Activated CD4-positive, alpha-beta T cell treated with anti-CD3 and anti-CD28 coated beads, Interleukin-2, amount 10 ng/mL, durations not matched to agents 24 days and 14 days (primary cell): ENCODE results near the gene FBXW12. TPM values are rescaled to one million over a fixed set of nuclear protein-coding genes. Genes with fewer than 3 reads are reported as not detected.

Experiments
- DNase-seq: peaks from one replicate; pipeline ENCODE4 v3.0.0; 2022
- H3K27ac Mint-ChIP-seq: one replicate; pipeline ENCODE4 v1.8.0; 2022; ENCODE audit warnings: mild to moderate bottlenecking, mixed read lengths
- H3K27me3 Mint-ChIP-seq: one replicate; pipeline ENCODE4 v1.8.0; 2022; ENCODE audit warnings: mixed read lengths
- H3K36me3 Mint-ChIP-seq: one replicate; pipeline ENCODE4 v1.8.0; 2022; ENCODE audit warnings: low read depth, mild to moderate bottlenecking, mixed read lengths
- H3K4me1 Mint-ChIP-seq: one replicate; pipeline ENCODE4 v1.8.0; 2021; ENCODE audit warnings: mixed read lengths
- H3K4me3 Mint-ChIP-seq: one replicate; pipeline ENCODE4 v1.8.0; 2022; ENCODE audit warnings: mild to moderate bottlenecking, moderate library complexity, mixed read lengths
- H3K9me3 Mint-ChIP-seq: one replicate; pipeline ENCODE4 v1.8.0; 2021; ENCODE audit warnings: mixed read lengths
- intact Hi-C: fragments of 100-400 bp; cut with micrococcal nuclease; formaldehyde crosslinking; loops from one replicate; pipeline ENCODE4 v1.15.1; 2023
- total RNA-seq: library from RNA; stranded (reverse); gene quantifications from 2 replicates; pipeline ENCODE4 v1.2.3, GENCODE V29; 2022

Gene FBXW12
- total RNA-seq, 1 donor from 2014 or later = 0.14 TPM

GRCh38 chr3:48407542-48408099 is 35.6 kb downstream of the FBXW12 start:
- Mint-ChIP-seq H3K36me3 (no peaks in the 10 kb centered on the region), H3K4me1 (no peaks in the 10 kb centered on the region), H3K9me3 (no peaks in the 10 kb centered on the region), H3K4me3 (no peak overlapping the region), H3K27me3 (no peaks in the 10 kb centered on the region), H3K27ac (no peak overlapping the region)
- DNase-seq = no peak
- intact Hi-C loops = loop anchor here (10.0 kb wide), 1 partner anchor 133 kb away; no protein-coding TSS in a partner anchor

- Mint-ChIP-seq H3K27me3 (no peaks in the 10 kb centered on the region), H3K9me3 (no peaks in the 10 kb centered on the region), H3K4me1 (no peaks in the 10 kb centered on the region), H3K36me3 (no peaks in the 10 kb centered on the region), H3K27ac (no peak overlapping the region), H3K4me3 (no peak overlapping the region)
- DNase-seq = no peak
- intact Hi-C loops = loop anchor here (10.0 kb wide), 1 partner anchor 134 kb away; no protein-coding TSS in a partner anchor
These were observed 36.8 kb downstream of the FBXW12 start for GRCh38 chr3:48408823-48409281.

GRCh38 chr3:48409291-48410201 is 37.5 kb downstream of the FBXW12 start:
- Mint-ChIP-seq H3K27ac (no peak overlapping the region), H3K27me3 (no peaks in the 10 kb centered on the region), H3K4me3 (no peak overlapping the region), H3K4me1 (no peaks in the 10 kb centered on the region), H3K9me3 (no peaks in the 10 kb centered on the region), H3K36me3 (no peaks in the 10 kb centered on the region)
- DNase-seq = no peak
- intact Hi-C loops = loop anchor here (10.0 kb wide), 1 partner anchor 135 kb away; no protein-coding TSS in a partner anchor

DNA sequence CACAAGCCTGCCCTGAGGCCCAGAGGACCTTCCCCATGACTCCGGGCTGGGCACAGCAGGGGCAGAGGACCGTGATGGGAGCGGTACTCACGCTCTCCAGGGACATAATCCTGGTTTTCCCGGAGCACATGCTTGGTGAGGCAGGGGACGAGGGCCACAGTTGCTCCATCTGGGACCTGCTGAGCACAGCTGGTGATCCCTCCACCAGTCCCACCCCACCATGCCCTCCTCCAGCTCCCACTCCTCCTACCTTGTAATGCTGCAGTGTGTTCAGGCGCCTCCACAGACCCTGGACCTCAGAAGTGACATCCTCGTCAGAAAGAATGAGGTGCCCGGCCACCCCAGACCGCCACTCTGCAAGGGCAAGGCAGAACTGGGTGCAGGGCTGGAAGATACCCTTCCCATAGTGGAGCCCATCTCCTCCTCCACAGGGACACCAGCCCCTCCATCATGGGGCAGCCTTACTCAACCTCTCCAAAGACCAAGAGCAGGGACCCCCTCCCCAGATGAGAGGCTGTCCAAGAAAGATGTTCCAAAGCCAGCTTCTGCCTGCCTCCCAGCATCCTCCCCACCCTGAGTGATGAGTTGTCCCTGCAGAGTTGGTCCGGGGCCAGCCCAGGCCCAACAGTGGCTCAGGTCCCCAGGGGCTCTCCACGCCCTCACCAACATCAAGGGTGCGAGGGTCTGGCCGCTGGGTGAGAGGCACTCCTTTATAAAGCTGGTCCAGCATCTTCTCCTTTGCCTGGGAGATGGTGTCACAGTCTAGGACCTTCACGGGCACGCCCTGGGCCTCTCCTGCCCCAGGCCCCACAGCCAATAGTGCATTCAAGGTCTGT is 38.4 kb downstream of the FBXW12 start:
- Mint-ChIP-seq H3K4me3 (no peak overlapping the region), H3K36me3 (no peaks in the 10 kb centered on the region), H3K27ac (no peak overlapping the region), H3K27me3 (no peaks in the 10 kb centered on the region), H3K4me1 (no peaks in the 10 kb centered on the region), H3K9me3 (no peaks in the 10 kb centered on the region)
- intact Hi-C loops = no loop called here
- no peak for DNase-seq

DNA sequence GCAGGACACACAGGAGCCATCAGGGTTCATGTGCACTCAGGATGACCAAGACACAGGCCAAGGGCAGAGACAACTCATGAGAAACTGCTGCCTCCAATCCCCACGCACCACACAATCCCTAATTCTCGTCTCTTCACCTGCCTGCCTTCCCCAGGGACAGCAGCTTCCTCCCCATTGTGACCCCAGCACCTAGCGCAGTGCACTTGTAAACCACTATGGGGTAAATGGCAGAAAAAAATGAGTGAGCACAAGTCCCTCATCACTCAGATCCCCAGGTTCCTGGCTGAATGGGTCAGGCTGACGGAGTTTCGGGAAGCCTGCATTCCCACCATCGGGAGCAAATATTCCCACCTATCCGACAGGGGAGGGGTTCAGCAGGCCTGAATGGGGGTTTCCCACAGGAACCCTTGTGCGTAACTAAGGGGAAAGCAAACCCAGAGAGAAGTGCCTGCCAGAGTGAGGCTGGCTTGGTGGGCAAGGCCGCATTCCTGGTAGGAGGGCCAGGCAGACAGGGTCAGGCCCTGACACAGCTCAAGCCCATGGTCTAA is 39.1 kb downstream of the FBXW12 start:
- no peaks in the 10 kb centered on the region for H3K27me3 Mint-ChIP-seq
- H3K4me1 Mint-ChIP-seq = no peaks in the 10 kb centered on the region
- H3K27ac Mint-ChIP-seq = no peak overlapping the region
- intact Hi-C loops = no loop called here
- H3K9me3 Mint-ChIP-seq = no peaks in the 10 kb centered on the region
- H3K4me3 Mint-ChIP-seq = no peak overlapping the region
- no peaks in the 10 kb centered on the region for H3K36me3 Mint-ChIP-seq
- no peak for DNase-seq

GRCh38 chr3:48411606-48412374 is 39.8 kb downstream of the FBXW12 start:
- H3K27me3 Mint-ChIP-seq = no peaks in the 10 kb centered on the region
- no peaks in the 10 kb centered on the region for H3K4me1 Mint-ChIP-seq
- intact Hi-C loops = no loop called here
- no peaks in the 10 kb centered on the region for H3K9me3 Mint-ChIP-seq
- no peaks in the 10 kb centered on the region for H3K36me3 Mint-ChIP-seq
- H3K4me3 Mint-ChIP-seq = no peak overlapping the region
- no peak overlapping the region for H3K27ac Mint-ChIP-seq
- DNase-seq = no peak

DNA sequence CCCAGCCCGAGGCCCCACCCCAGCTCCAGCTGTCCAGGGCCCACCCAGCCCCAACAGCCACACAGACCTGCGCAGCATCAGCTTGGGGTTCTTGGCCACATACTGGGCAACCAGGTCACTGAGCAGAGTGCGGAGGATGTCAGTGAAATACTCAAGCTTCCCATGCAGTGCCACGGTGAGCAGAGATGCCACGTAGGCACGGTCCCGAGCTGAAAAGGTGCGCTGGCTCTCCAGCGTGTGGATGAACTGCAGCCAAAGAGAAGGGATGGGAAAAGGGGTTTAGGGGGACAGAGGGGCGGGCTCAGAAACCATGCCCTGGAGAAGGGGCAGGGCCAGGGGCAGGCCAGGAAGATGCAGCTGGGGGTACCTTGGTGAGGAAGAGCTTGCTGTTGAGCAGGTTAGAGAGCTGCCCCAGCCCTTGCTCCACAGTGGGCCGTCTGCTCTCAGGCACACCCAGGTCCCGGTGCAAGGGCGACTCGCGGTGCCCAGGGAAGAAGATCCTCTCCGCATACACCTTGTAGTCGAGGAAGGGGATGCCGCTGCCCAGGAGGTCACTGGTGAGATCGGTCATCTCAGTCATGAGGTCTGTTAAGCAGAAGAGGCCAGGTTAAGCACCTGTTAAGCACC is 40.5 kb downstream of the FBXW12 start:
- H3K36me3 Mint-ChIP-seq = no peaks in the 10 kb centered on the region
- no peaks in the 10 kb centered on the region for H3K9me3 Mint-ChIP-seq
- no peak for DNase-seq
- H3K27me3 Mint-ChIP-seq = no peaks in the 10 kb centered on the region
- H3K4me3 Mint-ChIP-seq = no peak overlapping the region
- intact Hi-C loops = no loop called here
- H3K27ac Mint-ChIP-seq = no peak overlapping the region
- no peaks in the 10 kb centered on the region for H3K4me1 Mint-ChIP-seq

DNA sequence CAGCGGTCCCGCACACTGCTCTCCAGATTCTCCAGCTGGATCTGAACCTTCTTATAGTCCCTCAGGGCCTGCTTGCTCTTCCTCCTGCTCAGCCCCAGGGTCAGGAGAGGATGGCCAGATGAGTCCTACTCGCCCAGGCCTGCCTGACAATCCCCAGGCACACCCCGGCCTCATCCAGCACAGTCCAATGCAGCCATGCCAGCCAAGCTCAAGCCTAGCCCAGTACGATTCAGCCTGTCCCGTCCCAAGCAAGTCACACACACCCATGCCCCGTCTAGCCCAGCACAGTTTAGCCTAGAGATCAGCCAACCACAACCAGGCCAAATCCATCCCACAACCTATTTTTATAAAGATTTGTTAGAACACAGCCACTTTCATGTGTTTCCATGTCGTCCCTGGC is 41.1 kb downstream of the FBXW12 start:
- DNase-seq = no peak
- no peak overlapping the region for H3K27ac Mint-ChIP-seq
- intact Hi-C loops = no loop called here
- H3K4me1 Mint-ChIP-seq = no peaks in the 10 kb centered on the region
- no peaks in the 10 kb centered on the region for H3K36me3 Mint-ChIP-seq
- H3K27me3 Mint-ChIP-seq = no peaks in the 10 kb centered on the region
- H3K9me3 Mint-ChIP-seq = no peaks in the 10 kb centered on the region
- no peak overlapping the region for H3K4me3 Mint-ChIP-seq

DNA sequence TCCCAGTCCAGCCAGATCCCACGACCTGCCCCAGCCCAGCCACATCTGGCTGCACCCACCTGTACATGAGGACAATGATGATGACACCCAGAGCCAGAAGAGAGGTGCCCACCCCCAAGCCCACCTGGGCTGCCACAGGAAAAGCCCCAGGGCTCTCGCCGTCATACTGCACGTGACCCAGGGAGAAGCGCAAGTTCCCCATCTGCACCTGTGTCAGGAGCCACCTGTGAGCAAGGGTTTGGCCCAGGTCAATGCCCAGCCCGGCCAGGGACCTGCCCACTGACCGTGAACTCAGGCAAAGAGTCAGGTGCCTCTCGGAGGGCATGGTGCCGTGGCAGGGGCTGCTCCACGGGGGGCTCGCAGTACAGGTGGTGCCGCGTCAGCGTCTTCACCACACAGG is 41.6 kb downstream of the FBXW12 start:
- Mint-ChIP-seq H3K9me3 (no peaks in the 10 kb centered on the region), H3K27ac (no peak overlapping the region), H3K4me1 (no peaks in the 10 kb centered on the region), H3K27me3 (no peaks in the 10 kb centered on the region), H3K36me3 (no peaks in the 10 kb centered on the region), H3K4me3 (no peak overlapping the region)
- no peak for DNase-seq
- intact Hi-C loops = no loop called here

DNA sequence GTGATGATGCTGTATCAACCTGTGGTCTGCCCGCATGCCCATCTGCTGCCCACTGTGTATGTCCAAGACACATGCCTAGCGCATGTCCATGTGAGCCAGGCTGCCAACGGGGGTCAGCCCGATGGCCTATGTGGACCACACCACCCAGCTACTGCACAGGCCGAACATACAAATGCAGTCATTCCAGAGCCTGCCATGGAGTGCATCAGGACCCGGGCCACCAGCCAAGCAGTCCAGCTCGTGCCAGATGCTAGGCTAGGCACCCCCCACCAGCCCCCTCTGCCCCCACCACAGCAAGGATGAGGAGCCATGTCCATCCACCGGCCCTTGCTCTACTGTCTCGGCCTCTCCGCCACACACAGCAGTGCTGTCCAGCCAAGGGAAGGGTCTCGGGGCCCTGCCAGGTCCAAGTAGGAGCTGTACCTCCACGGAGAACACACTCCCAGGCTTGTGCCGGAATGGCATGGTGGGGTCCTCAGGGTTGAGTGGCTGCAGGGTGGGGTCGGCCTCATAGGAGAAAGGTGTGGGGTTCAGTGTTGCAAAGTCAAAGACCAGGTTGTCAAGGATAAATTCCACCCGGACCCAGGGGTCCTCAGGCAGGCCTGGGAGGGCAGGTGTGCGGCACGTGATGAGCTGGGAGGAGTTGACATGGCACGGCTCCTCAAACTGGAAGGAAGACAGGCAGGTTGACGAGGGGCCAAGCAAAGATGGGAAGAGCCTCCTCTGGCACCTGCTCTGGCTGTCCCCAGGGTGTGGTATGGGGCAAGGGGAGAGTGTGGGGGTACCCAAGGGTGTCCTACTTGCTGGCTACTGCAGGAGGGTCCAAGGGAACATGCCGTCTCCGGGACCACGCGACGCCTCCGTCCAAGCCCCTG is 42.6 kb downstream of the FBXW12 start:
- Mint-ChIP-seq H3K27me3 (no peaks in the 10 kb centered on the region), H3K9me3 (no peaks in the 10 kb centered on the region), H3K4me1 (no peaks in the 10 kb centered on the region), H3K36me3 (no peaks in the 10 kb centered on the region), H3K27ac (no peak overlapping the region), H3K4me3 (no peak overlapping the region)
- intact Hi-C loops = no loop called here
- no peak for DNase-seq

- H3K27ac Mint-ChIP-seq = no peak overlapping the region
- no peaks in the 10 kb centered on the region for H3K4me1 Mint-ChIP-seq
- H3K27me3 Mint-ChIP-seq = no peaks in the 10 kb centered on the region
- intact Hi-C loops = no loop called here
- no peak for DNase-seq
- no peaks in the 10 kb centered on the region for H3K36me3 Mint-ChIP-seq
- no peak overlapping the region for H3K4me3 Mint-ChIP-seq
- H3K9me3 Mint-ChIP-seq = no peaks in the 10 kb centered on the region
These were observed 43.4 kb downstream of the FBXW12 start for GRCh38 chr3:48415251-48415953.

GRCh38 chr3:48416091-48416505 is 44.1 kb downstream of the FBXW12 start:
- DNase-seq = no peak
- H3K9me3 Mint-ChIP-seq = no peaks in the 10 kb centered on the region
- H3K4me3 Mint-ChIP-seq = no peak overlapping the region
- H3K4me1 Mint-ChIP-seq = no peaks in the 10 kb centered on the region
- H3K27ac Mint-ChIP-seq = no peak overlapping the region
- no peaks in the 10 kb centered on the region for H3K36me3 Mint-ChIP-seq
- intact Hi-C loops = no loop called here
- H3K27me3 Mint-ChIP-seq = no peaks in the 10 kb centered on the region
